Activated CD8-positive, alpha-beta memory T cell treated with anti-CD3 and anti-CD28 coated beads, Interleukin-2, amount 10 ng/mL, durations not matched to agents 7 days and 5 days (primary cell): ENCODE data around the gene BICDL1. TPM values are rescaled to one million over a fixed set of nuclear protein-coding genes. Genes with fewer than 3 reads are reported as not detected.

Experiments used
- ATAC-seq: fragments of 150-1000 bp; cut with Tn5 transposase; one replicate; pipeline ENCODE4 v1.10.0; 2021; ENCODE audit warnings: moderate library complexity
- CTCF ChIA-PET: fragments of 350-600 bp; sonication (Branson Sonifier 250); formaldehyde crosslinking; loops from one replicate; lab custom pipeline; 2021; ENCODE audit warnings: antibody characterized with exemption; lab: Charles Lee
- DNase-seq: peaks from one replicate; pipeline ENCODE4 v3.0.0-alpha.2; 2020
- H3K27ac Mint-ChIP-seq: one replicate; pipeline ENCODE4 v1.8.0; 2021; ENCODE audit warnings: mild to moderate bottlenecking, mixed read lengths
- H3K27me3 Mint-ChIP-seq: one replicate; pipeline ENCODE4 v1.8.0; 2021; ENCODE audit warnings: mixed read lengths
- H3K36me3 Mint-ChIP-seq: one replicate; pipeline ENCODE4 v1.8.0; 2021; ENCODE audit warnings: mild to moderate bottlenecking, mixed read lengths
- H3K4me1 Mint-ChIP-seq: one replicate; pipeline ENCODE4 v1.8.0; 2021; ENCODE audit warnings: mixed read lengths
- H3K4me3 Mint-ChIP-seq: one replicate; pipeline ENCODE4 v1.8.0; 2021; ENCODE audit warnings: mild to moderate bottlenecking, moderate library complexity, mixed read lengths
- H3K9me3 Mint-ChIP-seq: one replicate; pipeline ENCODE4 v1.8.0; 2022; ENCODE audit warnings: low read depth, mixed read lengths
- total RNA-seq, 2 experiments: library from RNA; stranded (reverse); gene quantifications; one replicate each; pipeline ENCODE4 v1.2.3, GENCODE V29; 2021

Gene BICDL1
- total RNA-seq, 2 experiments from 2014 or later = 59.8 to 62.9 TPM

- H3K9me3 Mint-ChIP-seq = no peaks in the 10 kb centered on the region
- no peak overlapping the region for H3K4me3 Mint-ChIP-seq
- peaks cover 21% of the 10 kb centered on the region for H3K36me3 Mint-ChIP-seq
- DNase-seq (no peak), ATAC-seq (no peak)
- H3K27ac Mint-ChIP-seq = peak overlapping the region; percentile 11
- CTCF ChIA-PET = interaction anchor here (1.0 to 1.6 kb wide), 2 partner anchors 16 to 21 kb away, joined by 4 to 5 read pairs; partner anchors contain the start of gene RAB35
- peaks cover 13% of the 10 kb centered on the region for H3K4me1 Mint-ChIP-seq
- no peaks in the 10 kb centered on the region for H3K27me3 Mint-ChIP-seq
These were observed 105.4 kb downstream of the BICDL1 start for GRCh38 chr12:120094485-120094884.

GRCh38 chr12:120095331-120095730 lies 106.3 kb downstream of the BICDL1 start:
- Mint-ChIP-seq H3K36me3 (peaks cover 21% of the 10 kb centered on the region), H3K4me3 (no peak overlapping the region), H3K27ac (no peak overlapping the region), H3K4me1 (peaks cover 17% of the 10 kb centered on the region), H3K27me3 (no peaks in the 10 kb centered on the region), H3K9me3 (no peaks in the 10 kb centered on the region)
- CTCF ChIA-PET = no interaction called here
- no peak for ATAC-seq
- no peak for DNase-seq

GRCh38 chr12:120095736-120096135 lies 106.7 kb downstream of the BICDL1 start:
- CTCF ChIA-PET = interaction anchor here (1.0 kb wide), 1 partner anchor 207 kb away, joined by 3 read pairs; the partner anchor contains the start of gene SIRT4
- H3K27me3 Mint-ChIP-seq = no peaks in the 10 kb centered on the region
- no peak overlapping the region for H3K4me3 Mint-ChIP-seq
- peaks cover 23% of the 10 kb centered on the region for H3K36me3 Mint-ChIP-seq
- H3K27ac Mint-ChIP-seq = no peak overlapping the region
- ATAC-seq = no peak
- H3K4me1 Mint-ChIP-seq = peaks cover 21% of the 10 kb centered on the region
- H3K9me3 Mint-ChIP-seq = no peaks in the 10 kb centered on the region
- DNase-seq = no peak

- H3K27ac Mint-ChIP-seq = no peak overlapping the region
- H3K4me1 Mint-ChIP-seq = peaks cover 30% of the 10 kb centered on the region
- no peaks in the 10 kb centered on the region for H3K9me3 Mint-ChIP-seq
- ATAC-seq (no peak), DNase-seq (no peak)
- H3K4me3 Mint-ChIP-seq = no peak overlapping the region
- CTCF ChIA-PET = interaction anchor here (1.0 to 1.5 kb wide), 2 partner anchors 10 to 206 kb away, joined by 3 to 8 read pairs; partner anchors contain the start of gene SIRT4
- peaks cover 22% of the 10 kb centered on the region for H3K36me3 Mint-ChIP-seq
- no peaks in the 10 kb centered on the region for H3K27me3 Mint-ChIP-seq
These were observed 107.7 kb downstream of the BICDL1 start for GRCh38 chr12:120096671-120097202.

DNA sequence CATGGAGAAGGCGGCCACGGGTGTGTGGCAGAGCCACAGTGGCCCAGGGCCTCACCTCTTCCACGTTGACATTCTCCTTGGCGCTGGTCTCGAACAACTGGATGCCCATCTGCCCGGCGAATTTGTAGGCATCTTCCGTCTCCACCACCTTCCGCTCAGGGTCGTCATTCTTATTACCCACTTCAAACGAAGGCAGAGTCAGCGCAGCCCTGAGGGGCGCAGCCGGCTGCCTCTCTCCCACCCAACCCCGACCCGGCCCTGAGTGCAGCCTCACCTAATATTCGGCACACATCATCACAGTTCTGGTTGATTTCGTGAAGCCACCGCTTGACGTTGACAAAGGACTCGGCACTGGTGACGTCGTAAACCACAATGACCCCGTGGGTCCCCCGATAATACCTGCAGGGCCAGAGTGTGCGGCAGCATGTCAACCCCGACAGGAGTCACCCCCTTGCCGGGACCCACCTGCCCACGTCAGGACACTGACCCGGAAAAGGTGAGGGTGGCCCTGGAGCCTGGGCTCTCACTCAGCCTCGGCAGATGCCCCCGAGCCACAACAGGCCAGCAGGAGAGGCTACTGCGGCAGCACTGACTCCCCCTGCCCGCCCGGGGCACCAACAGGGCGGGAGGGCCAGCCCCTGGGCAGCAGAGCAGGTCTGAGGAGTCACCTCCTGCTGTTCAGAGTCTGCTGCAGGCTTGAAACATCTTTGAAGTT lies 109.9 kb downstream of the BICDL1 start:
- no peak for DNase-seq
- H3K4me1 Mint-ChIP-seq = peaks cover 36% of the 10 kb centered on the region
- H3K27me3 Mint-ChIP-seq = no peaks in the 10 kb centered on the region
- H3K9me3 Mint-ChIP-seq = no peaks in the 10 kb centered on the region
- no peak overlapping the region for H3K27ac Mint-ChIP-seq
- ATAC-seq = no peak
- no peak overlapping the region for H3K4me3 Mint-ChIP-seq
- CTCF ChIA-PET = no interaction called here
- H3K36me3 Mint-ChIP-seq = peaks cover 22% of the 10 kb centered on the region

- DNase-seq = no peak
- H3K4me1 Mint-ChIP-seq = peaks cover 30% of the 10 kb centered on the region
- peaks cover 22% of the 10 kb centered on the region for H3K36me3 Mint-ChIP-seq
- H3K27ac Mint-ChIP-seq = no peak overlapping the region
- H3K9me3 Mint-ChIP-seq = no peaks in the 10 kb centered on the region
- CTCF ChIA-PET = interaction anchor here (1.6 to 2.6 kb wide), 2 partner anchors 11 to 16 kb away, joined by 7 to 8 read pairs; partner anchors contain the start of gene RAB35
- ATAC-seq = no peak
- H3K4me3 Mint-ChIP-seq = no peak overlapping the region
- no peaks in the 10 kb centered on the region for H3K27me3 Mint-ChIP-seq
These were observed 110.7 kb downstream of the BICDL1 start for GRCh38 chr12:120099738-120100137.

DNA sequence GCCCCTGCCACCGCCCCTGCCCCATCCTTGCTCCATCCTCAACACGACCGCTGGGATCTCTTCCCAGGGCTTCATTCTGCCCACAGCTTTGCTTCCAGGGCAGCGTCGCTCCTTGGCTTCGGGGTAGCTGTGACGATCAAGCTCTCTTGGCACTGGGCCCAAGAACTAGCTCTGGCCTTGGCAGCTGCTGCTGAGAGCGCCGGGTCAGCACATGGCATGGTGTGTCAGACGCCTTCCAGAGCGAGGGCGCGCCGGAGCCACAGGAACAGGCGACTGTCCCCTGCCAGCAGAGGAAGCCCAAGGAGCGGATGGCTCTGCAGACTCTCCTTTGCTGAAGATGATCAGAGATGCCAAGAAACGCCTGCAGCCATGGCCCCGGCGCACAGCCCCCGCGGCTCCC lies 111.6 kb downstream of the BICDL1 start:
- no peaks in the 10 kb centered on the region for H3K9me3 Mint-ChIP-seq
- CTCF ChIA-PET = interaction anchor here (0.8 to 2.6 kb wide), 4 partner anchors 10 to 110 kb away, joined by 3 to 8 read pairs (median 7); partner anchors contain the start of gene RAB35
- no peak for ATAC-seq
- no peaks in the 10 kb centered on the region for H3K27me3 Mint-ChIP-seq
- no peak for DNase-seq
- peaks cover 28% of the 10 kb centered on the region for H3K4me1 Mint-ChIP-seq
- peaks cover 26% of the 10 kb centered on the region for H3K36me3 Mint-ChIP-seq
- peak overlapping the region; percentile 81 for H3K27ac Mint-ChIP-seq
- H3K4me3 Mint-ChIP-seq = no peak overlapping the region

- Mint-ChIP-seq H3K27me3 (no peaks in the 10 kb centered on the region), H3K27ac (peak overlapping the region; percentile 81), H3K4me3 (peak overlapping the region; percentile 58), H3K9me3 (no peaks in the 10 kb centered on the region), H3K36me3 (peaks cover 29% of the 10 kb centered on the region), H3K4me1 (peaks cover 27% of the 10 kb centered on the region)
- CTCF ChIA-PET = interaction anchor here (0.8 to 2.6 kb wide), 4 partner anchors 9 to 111 kb away, joined by 3 to 8 read pairs (median 7); partner anchors contain the start of gene RAB35
- DNase-seq = peak; percentile 69
- peak; percentile 65 for ATAC-seq
These were observed 112.1 kb downstream of the BICDL1 start for GRCh38 chr12:120101182-120101581.

DNA sequence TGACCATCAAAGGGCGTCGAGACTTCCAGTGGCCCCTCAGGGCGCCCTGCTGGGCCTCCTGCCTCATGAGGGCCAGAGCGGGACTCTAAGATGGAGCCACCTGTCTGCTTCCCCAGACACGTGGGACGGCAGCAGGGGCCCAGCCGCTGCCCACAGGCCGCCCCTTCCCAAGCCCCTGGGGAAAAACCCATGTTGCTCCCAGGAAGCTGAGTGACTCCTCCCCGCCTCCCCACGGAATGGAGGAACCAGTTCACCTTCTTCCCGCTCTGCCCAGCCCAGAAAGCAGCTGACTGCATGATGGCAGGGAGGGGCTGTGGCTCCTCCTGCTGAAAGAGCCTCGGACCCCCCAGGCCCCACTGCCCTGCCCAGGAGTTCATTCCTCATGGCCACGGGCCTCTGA lies 112.6 kb downstream of the BICDL1 start:
- Mint-ChIP-seq H3K27me3 (no peaks in the 10 kb centered on the region), H3K9me3 (no peaks in the 10 kb centered on the region), H3K4me1 (peaks cover 28% of the 10 kb centered on the region), H3K4me3 (peak overlapping the region; percentile 58), H3K27ac (peak overlapping the region; percentile 81), H3K36me3 (peaks cover 28% of the 10 kb centered on the region)
- ATAC-seq (peak; percentile 28), DNase-seq (no peak)
- CTCF ChIA-PET = interaction anchor here (1.4 to 2.6 kb wide), 2 partner anchors 14 to 15 kb away, joined by 7 to 8 read pairs; partner anchors contain the start of gene RAB35

- DNase-seq (no peak), ATAC-seq (peak; percentile 4)
- Mint-ChIP-seq H3K4me1 (peaks cover 28% of the 10 kb centered on the region), H3K4me3 (no peak overlapping the region), H3K27me3 (no peaks in the 10 kb centered on the region), H3K27ac (peak overlapping the region; percentile 81), H3K36me3 (peaks cover 22% of the 10 kb centered on the region), H3K9me3 (no peaks in the 10 kb centered on the region)
- CTCF ChIA-PET = interaction anchor here (1.0 to 2.6 kb wide), 2 partner anchors 14 to 15 kb away, joined by 3 to 8 read pairs; partner anchors contain the start of gene RAB35
These were observed 113.4 kb downstream of the BICDL1 start for GRCh38 chr12:120102189-120103043.

DNA sequence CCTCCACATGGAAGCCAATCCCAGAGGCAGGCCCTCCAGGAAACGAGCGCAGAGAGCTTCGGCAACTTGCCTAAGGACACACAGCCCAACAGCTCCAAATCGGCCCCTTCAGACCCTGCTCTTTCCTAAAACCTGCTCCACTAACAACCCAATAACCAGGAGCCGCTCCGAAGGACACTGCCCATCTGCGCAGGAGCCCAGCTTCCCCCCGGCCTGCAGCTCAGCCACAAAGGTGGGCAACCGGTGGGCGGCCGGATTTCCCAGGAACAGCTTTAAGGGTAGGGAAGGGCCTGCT lies 114.0 kb downstream of the BICDL1 start:
- Mint-ChIP-seq H3K27ac (no peak overlapping the region), H3K9me3 (no peaks in the 10 kb centered on the region), H3K36me3 (peaks cover 23% of the 10 kb centered on the region), H3K27me3 (no peaks in the 10 kb centered on the region), H3K4me1 (peaks cover 31% of the 10 kb centered on the region), H3K4me3 (no peak overlapping the region)
- no peak for DNase-seq
- CTCF ChIA-PET = interaction anchor here (1.0 kb wide), 1 partner anchor 16 kb away, joined by 3 read pairs; no protein-coding TSS in a partner anchor
- ATAC-seq = no peak

GRCh38 chr12:120103371-120103770 lies 114.3 kb downstream of the BICDL1 start:
- Mint-ChIP-seq H3K4me1 (peaks cover 33% of the 10 kb centered on the region), H3K4me3 (no peak overlapping the region), H3K27me3 (no peaks in the 10 kb centered on the region), H3K36me3 (peaks cover 23% of the 10 kb centered on the region), H3K9me3 (no peaks in the 10 kb centered on the region), H3K27ac (no peak overlapping the region)
- CTCF ChIA-PET = interaction anchor here (1.0 kb wide), 1 partner anchor 16 kb away, joined by 3 read pairs; no protein-coding TSS in a partner anchor
- ATAC-seq = no peak
- no peak for DNase-seq

- Mint-ChIP-seq H3K9me3 (no peaks in the 10 kb centered on the region), H3K4me3 (no peak overlapping the region), H3K27me3 (no peaks in the 10 kb centered on the region), H3K27ac (no peak overlapping the region), H3K36me3 (peaks cover 21% of the 10 kb centered on the region), H3K4me1 (peaks cover 42% of the 10 kb centered on the region)
- ATAC-seq (no peak), DNase-seq (no peak)
- CTCF ChIA-PET = interaction anchor here (0.5 kb wide), 1 partner anchor 103 kb away, joined by 3 read pairs; no protein-coding TSS in a partner anchor
These were observed 117.1 kb downstream of the BICDL1 start for GRCh38 chr12:120106151-120106550.
